MM.1S (cell line): Measurements from ENCODE around the gene CCDC148.

ENCODE experiments used
- DNase-seq: peaks from one replicate; pipeline ENCODE4 v3.0.0-alpha.2; 2015
- H2AFZ ChIP-seq: fragments of 300-600 bp; sonication (generic); 2 replicates; pipeline ENCODE4 v1.6.0; 2016; ENCODE audit warnings: antibody characterized with exemption, low read length
- H3F3A ChIP-seq: fragments of 300-600 bp; sonication (generic); 2 replicates; pipeline ENCODE4 v1.6.1; 2016; ENCODE audit warnings: mild to moderate bottlenecking, antibody characterized with exemption, low read length, moderate library complexity, mixed read lengths; ENCODE audit not compliant: insufficient read depth
- H3K27ac ChIP-seq: fragments of 300-600 bp; sonication (generic); 2 replicates; pipeline ENCODE4 v1.5.1; 2016; ENCODE audit warnings: mild to moderate bottlenecking, low read length
- H3K27me3 ChIP-seq: fragments of 300-600 bp; sonication (generic); replicated peaks from 2 replicates; pipeline ENCODE4 v1.6.0; 2016; ENCODE audit warnings: low read length; ENCODE audit not compliant: insufficient read depth
- H3K36me3 ChIP-seq: fragments of 300-600 bp; sonication (generic); replicated peaks from 2 replicates; pipeline ENCODE4 v1.6.1; 2016; ENCODE audit warnings: mild to moderate bottlenecking, low read length, mixed read lengths; ENCODE audit not compliant: insufficient read depth
- H3K4me1 ChIP-seq: fragments of 300-600 bp; sonication (generic); 2 replicates; pipeline ENCODE4 v1.6.1; 2016; ENCODE audit warnings: low read length, mixed read lengths
- H3K4me2 ChIP-seq: fragments of 300-600 bp; sonication (generic); 2 replicates; pipeline ENCODE4 v1.6.0; 2016; ENCODE audit warnings: low read depth, low read length
- H3K4me3 ChIP-seq: fragments of 300-600 bp; sonication (generic); 2 replicates; pipeline ENCODE4 v1.5.1; 2016; ENCODE audit warnings: low read length, mixed read lengths
- H3K79me2 ChIP-seq: fragments of 300-600 bp; sonication (generic); 2 replicates; pipeline ENCODE4 v1.6.1; 2016; ENCODE audit warnings: mixed run types, low read length, mixed read lengths
- H3K9ac ChIP-seq: fragments of 300-600 bp; sonication (generic); 2 replicates; pipeline ENCODE4 v1.6.1; 2016; ENCODE audit warnings: low read length, mixed read lengths
- H3K9me2 ChIP-seq: fragments of 300-600 bp; sonication (generic); replicated peaks from 2 replicates; pipeline ENCODE4 v1.6.1; 2016; ENCODE audit warnings: mild to moderate bottlenecking, low read length, mixed read lengths; ENCODE audit not compliant: insufficient read depth
- H3K9me3 ChIP-seq: fragments of 300-600 bp; sonication (generic); replicated peaks from 2 replicates; pipeline ENCODE4 v1.6.1; 2016; ENCODE audit warnings: mild to moderate bottlenecking, low read length, mixed read lengths; ENCODE audit not compliant: insufficient read depth
- H4K20me1 ChIP-seq: fragments of 300-600 bp; sonication (generic); 2 replicates; pipeline ENCODE4 v1.6.1; 2016; ENCODE audit warnings: mild to moderate bottlenecking, low read length, moderate library complexity, mixed read lengths; ENCODE audit not compliant: insufficient read depth
- CTCF ChIP-seq: fragments of 300-600 bp; sonication (generic); IDR thresholded peaks from 2 replicates; pipeline ENCODE4 v1.5.1; 2016; ENCODE audit warnings: antibody characterized with exemption, low read length, mixed read lengths
- EZH2 ChIP-seq: fragments of 300-600 bp; sonication (generic); optimal IDR thresholded peaks from 2 replicates; pipeline ENCODE3; 2017; ENCODE audit warnings: low read depth, mild to moderate bottlenecking, antibody characterized with exemption, low read length, mixed read lengths
- EZH2phosphoT487 ChIP-seq: fragments of 300-600 bp; sonication (generic); IDR thresholded peaks from 2 replicates; pipeline ENCODE4 v1.6.1; 2018; ENCODE audit warnings: antibody characterized with exemption, low read length

CCDC148 gene

GRCh38 chr2:158501301-158501700, 44.7 kb upstream of the CCDC148 start:
- peaks cover 34% of the 10 kb centered on the region for H3K79me2 ChIP-seq
- no peaks in the 10 kb centered on the region for H3K9me2 ChIP-seq
- H4K20me1 ChIP-seq = no peaks in the 10 kb centered on the region
- no peak for TF ChIP-seq CTCF
- no peak for TF ChIP-seq EZH2
- TF ChIP-seq EZH2phosphoT487 = no peak
- no peaks in the 10 kb centered on the region for H3F3A ChIP-seq
- H3K4me3 ChIP-seq = no peak overlapping the region
- DNase-seq = no peak
- H3K36me3 ChIP-seq = no peaks in the 10 kb centered on the region
- H2AFZ ChIP-seq = no peak overlapping the region
- no peak overlapping the region for H3K9ac ChIP-seq
- H3K4me1 ChIP-seq = no peaks in the 10 kb centered on the region
- H3K27me3 ChIP-seq = no peaks in the 10 kb centered on the region
- H3K4me2 ChIP-seq = no peak overlapping the region
- no peak overlapping the region for H3K27ac ChIP-seq
- H3K9me3 ChIP-seq = no peaks in the 10 kb centered on the region

- H3K9me2 ChIP-seq = no peaks in the 10 kb centered on the region
- no peak overlapping the region for H2AFZ ChIP-seq
- no peak overlapping the region for H3K4me2 ChIP-seq
- no peak overlapping the region for H3K4me3 ChIP-seq
- H3K27ac ChIP-seq = no peak overlapping the region
- no peaks in the 10 kb centered on the region for H3K36me3 ChIP-seq
- no peak overlapping the region for H3K9ac ChIP-seq
- H3K79me2 ChIP-seq = peaks cover 26% of the 10 kb centered on the region
- no peaks in the 10 kb centered on the region for H3F3A ChIP-seq
- H3K4me1 ChIP-seq = no peaks in the 10 kb centered on the region
- H3K9me3 ChIP-seq = no peaks in the 10 kb centered on the region
- no peaks in the 10 kb centered on the region for H4K20me1 ChIP-seq
- TF ChIP-seq CTCF = no peak
- TF ChIP-seq EZH2 = no peak
- no peak for TF ChIP-seq EZH2phosphoT487
- no peak for DNase-seq
- no peaks in the 10 kb centered on the region for H3K27me3 ChIP-seq
Measured at GRCh38 chr2:158500333-158500732, 43.8 kb upstream of the CCDC148 start.

- no peaks in the 10 kb centered on the region for H4K20me1 ChIP-seq
- H3K9me3 ChIP-seq = no peaks in the 10 kb centered on the region
- no peak overlapping the region for H3K9ac ChIP-seq
- H3K4me1 ChIP-seq = no peaks in the 10 kb centered on the region
- no peak overlapping the region for H3K4me3 ChIP-seq
- H3K27ac ChIP-seq = no peak overlapping the region
- no peak for DNase-seq
- no peak overlapping the region for H2AFZ ChIP-seq
- peaks cover 19% of the 10 kb centered on the region; the same call in 1 of the 2 replicates for H3K79me2 ChIP-seq
- no peak overlapping the region for H3K4me2 ChIP-seq
- H3F3A ChIP-seq = no peaks in the 10 kb centered on the region
- H3K27me3 ChIP-seq = no peaks in the 10 kb centered on the region
- TF ChIP-seq EZH2 (no peak), EZH2phosphoT487 (no peak), CTCF (no peak)
- H3K9me2 ChIP-seq = no peaks in the 10 kb centered on the region
- H3K36me3 ChIP-seq = no peaks in the 10 kb centered on the region
Measured at GRCh38 chr2:158499383-158499782, 42.8 kb upstream of the CCDC148 start.
